Tibial nerve (tissue), 4 donors: ENCODE data around the gene POLA1. TPM values are rescaled to one million over a fixed set of nuclear protein-coding genes. Genes with fewer than 3 reads are reported as not detected.

Source experiments
- DNase-seq, 2 donors: peaks; one replicate each; pipeline ENCODE4 v3.0.0-alpha.2; 2019; ENCODE audit warnings: low spot score in 2 of 2
- H3K27ac ChIP-seq, 4 donors: fragments of 200-600 bp; sonication (generic) in 3 of 4; one replicate each; pipeline ENCODE4 v1.5.1; 2017 to 2019; ENCODE audit warnings: mild to moderate bottlenecking in 1 of 4
- H3K27me3 ChIP-seq, 2 donors: fragments of 200-600 bp; sonication (generic) in 1 of 2; one replicate each; pipeline versions ENCODE4 v1.5.1 to v1.6.0; 2017 to 2019
- H3K36me3 ChIP-seq, 3 donors: fragments of 200-600 bp; sonication (generic); one replicate each; pipeline ENCODE4 v1.5.1; 2018 to 2019
- H3K4me1 ChIP-seq, 4 donors: fragments of 200-600 bp; sonication (generic) in 3 of 4; one replicate each; pipeline ENCODE4 v1.5.1; 2017 to 2019
- H3K4me3 ChIP-seq, 4 donors: fragments of 200-600 bp; sonication (generic) in 3 of 4; one replicate each; pipeline ENCODE4 v1.5.1; 2017 to 2019; ENCODE audit warnings: mild to moderate bottlenecking in 1 of 4, moderate library complexity in 1 of 4
- H3K9me3 ChIP-seq, 4 donors: fragments of 200-600 bp; sonication (generic) in 3 of 4; one replicate each; pipeline ENCODE4 v1.5.1; 2017 to 2019
- CTCF ChIP-seq, 5 experiments: fragments of 200-600 bp in 3 of 5; fragments of 450-650 bp in 2 of 5; sonication (generic) in 3 of 5; IDR thresholded peaks; one replicate each; pipeline ENCODE4 v1.5.1; 2016 to 2019; ENCODE audit warnings: antibody characterized with exemption in 5 of 5, mild to moderate bottlenecking in 3 of 5, moderate library complexity in 2 of 5
- EP300 ChIP-seq, 2 donors: sonication (generic); formaldehyde crosslinking; IDR thresholded peaks; one replicate each; pipeline ENCODE4 v1.6.1; 2017; ENCODE audit warnings: antibody characterized with exemption in 2 of 2, mild to moderate bottlenecking in 1 of 2
- POLR2A ChIP-seq, 2 donors: fragments of 450-650 bp; IDR thresholded peaks; one replicate each; pipeline ENCODE4 v1.6.1; 2017; ENCODE audit warnings: antibody characterized with exemption in 2 of 2, mild to moderate bottlenecking in 2 of 2, moderate library complexity in 2 of 2
- WGBS, 2 donors: methylation state at CpG; one replicate each; pipeline ENCODE4 v1.1.5; 2018; 5-methylcytosine and 5-hydroxymethylcytosine counted together
- total RNA-seq, 4 donors: library from RNA; depleted of rRNA; stranded (reverse); fragments of >200 nt; gene quantifications; one replicate each; pipeline ENCODE4 v1.1.0, GENCODE V29; 2016

The POLA1 gene
- total RNA-seq, 4 donors from 2014 or later: 8.6 to 27.8 (median 13.7) TPM

- WGBS, 2 donors: 40 to 53% methylated on average over 10 of the region's 10 CpGs
- Histone ChIP-seq H3K4me1 (peaks cover 0 to 38% (median 7%) of the 10 kb centered on the region in 4 donors), H3K36me3 (no peaks in the 10 kb centered on the region), H3K27me3 (peaks cover 0 to 93% of the 10 kb centered on the region in 2 donors), H3K27ac (no peak overlapping the region), H3K9me3 (no peaks in the 10 kb centered on the region), H3K4me3 (no peak overlapping the region)
- no peak for DNase-seq
- TF ChIP-seq EP300 (IDR thresholded peaks at IDR 0.05): no peak
- no peak for TF ChIP-seq CTCF (IDR thresholded peaks at IDR 0.05)
- no peak for TF ChIP-seq POLR2A (IDR thresholded peaks at IDR 0.05)
Measured at GRCh38 chrX:25004040-25004439, 310.3 kb downstream of the POLA1 start.

DNA sequence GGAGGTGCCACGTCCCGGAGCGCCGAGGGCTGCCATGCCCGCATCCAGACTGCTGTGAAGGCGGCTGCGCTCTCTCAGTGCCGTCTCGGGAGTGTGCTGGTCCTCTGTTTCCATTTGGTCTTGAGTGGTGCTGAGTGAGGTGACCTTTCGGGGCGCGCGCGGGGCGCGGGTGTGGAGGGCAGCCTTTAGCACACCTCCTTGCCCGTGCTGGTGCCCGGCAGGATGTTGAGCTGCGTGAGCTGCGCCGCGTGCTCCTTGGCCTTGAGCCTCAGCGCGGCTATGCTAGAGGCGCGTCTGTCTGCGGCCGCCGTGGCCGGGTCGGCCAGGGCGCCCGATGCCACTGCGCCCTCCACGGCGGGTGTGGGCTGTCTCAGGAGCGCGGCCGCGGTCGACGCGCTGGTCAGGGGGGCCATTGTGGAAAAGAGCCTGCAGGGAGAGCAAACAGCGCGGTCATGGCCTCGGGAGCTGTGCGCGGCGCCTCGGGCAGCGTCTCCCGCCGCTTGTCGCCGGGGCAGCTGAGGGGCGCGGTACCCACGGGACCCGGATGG lies 310.8 kb downstream of the POLA1 start:
- peaks cover 0 to 95% of the 10 kb centered on the region in 2 donors for H3K27me3 ChIP-seq
- WGBS, 2 donors: 12 to 34% methylated on average over 10 to 59 of the region's 59 CpGs
- H3K4me1 ChIP-seq: peaks cover 0 to 38% (median 7%) of the 10 kb centered on the region in 4 donors
- no peak for DNase-seq
- H3K4me3 ChIP-seq: peak overlapping the region in 1 of 4 donors; percentile 34
- no peaks in the 10 kb centered on the region for H3K9me3 ChIP-seq
- no peak for TF ChIP-seq EP300 (IDR thresholded peaks at IDR 0.05)
- no peak for TF ChIP-seq POLR2A (IDR thresholded peaks at IDR 0.05)
- TF ChIP-seq CTCF (IDR thresholded peaks at IDR 0.05): no peak
- H3K36me3 ChIP-seq: no peaks in the 10 kb centered on the region
- no peak overlapping the region for H3K27ac ChIP-seq

- 5 to 30% methylated on average over 20 to 23 of the region's 23 CpGs for WGBS, 2 donors
- Histone ChIP-seq H3K27ac (no peak overlapping the region), H3K9me3 (no peaks in the 10 kb centered on the region), H3K36me3 (no peaks in the 10 kb centered on the region), H3K27me3 (peaks cover 0 to 95% of the 10 kb centered on the region in 2 donors), H3K4me1 (peaks cover 0 to 38% (median 7%) of the 10 kb centered on the region in 4 donors), H3K4me3 (peak overlapping the region in 1 of 4 donors; percentile 34)
- no peak for TF ChIP-seq POLR2A (IDR thresholded peaks at IDR 0.05)
- no peak for TF ChIP-seq CTCF (IDR thresholded peaks at IDR 0.05)
- no peak for TF ChIP-seq EP300 (IDR thresholded peaks at IDR 0.05)
- no peak for DNase-seq
Measured at GRCh38 chrX:25005034-25005381, 311.3 kb downstream of the POLA1 start.

DNA sequence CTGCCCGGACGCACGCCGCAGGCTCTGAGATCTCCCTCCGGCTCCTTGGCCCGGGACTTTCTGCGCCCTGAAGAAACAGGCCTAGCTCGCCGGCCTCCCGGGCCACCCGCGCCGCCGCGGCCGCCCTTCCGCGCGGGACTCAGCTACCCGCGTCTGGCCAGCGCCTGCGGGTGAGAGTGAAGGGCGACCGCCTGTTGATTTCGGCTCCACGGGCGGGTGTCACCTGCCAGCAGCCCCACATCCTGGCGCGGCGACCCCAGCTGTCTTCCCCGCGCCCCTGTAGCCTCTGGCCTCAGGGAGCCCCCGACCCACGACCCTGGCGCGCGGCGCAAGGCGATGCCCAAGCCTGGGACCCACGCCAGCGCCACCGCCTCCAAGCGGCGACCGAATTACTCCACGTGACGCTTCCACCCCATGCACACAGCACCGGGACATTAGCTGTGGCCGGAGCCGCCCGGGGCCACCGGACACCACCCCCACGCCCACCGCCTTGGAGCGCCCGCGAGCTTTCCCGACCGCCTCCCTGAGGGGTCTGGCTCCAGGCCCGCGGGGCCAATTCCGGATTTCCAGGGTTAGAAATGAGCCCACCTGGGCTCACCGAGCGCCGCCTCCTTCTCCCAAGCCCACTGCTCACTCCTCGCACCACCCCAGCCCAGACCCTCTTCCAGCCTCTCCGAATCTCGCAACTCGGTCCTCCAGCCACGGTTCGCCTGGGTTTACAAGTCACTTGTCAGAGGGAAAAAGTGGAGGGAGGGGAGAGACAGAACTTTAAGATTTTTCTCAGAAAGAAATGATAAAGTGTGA lies 311.9 kb downstream of the POLA1 start:
- H3K4me3 ChIP-seq: peak overlapping the region in 1 of 4 donors; percentile 34
- H3K27me3 ChIP-seq: peaks cover 0 to 97% of the 10 kb centered on the region in 2 donors
- no peaks in the 10 kb centered on the region for H3K9me3 ChIP-seq
- DNase-seq: no peak
- H3K27ac ChIP-seq: no peak overlapping the region
- H3K4me1 ChIP-seq: peaks cover 0 to 38% (median 7%) of the 10 kb centered on the region in 4 donors
- TF ChIP-seq EP300 (IDR thresholded peaks at IDR 0.05): no peak
- no peak for TF ChIP-seq POLR2A (IDR thresholded peaks at IDR 0.05)
- no peaks in the 10 kb centered on the region for H3K36me3 ChIP-seq
- WGBS, 2 donors: 17 to 30% methylated on average over 12 to 38 of the region's 72 CpGs

- Histone ChIP-seq H3K9me3 (no peaks in the 10 kb centered on the region), H3K4me1 (peaks cover 0 to 45% (median 7%) of the 10 kb centered on the region in 4 donors), H3K27ac (no peak overlapping the region), H3K36me3 (no peaks in the 10 kb centered on the region), H3K4me3 (no peak overlapping the region), H3K27me3 (peaks cover 0 to 98% of the 10 kb centered on the region in 2 donors)
- no peak for DNase-seq
- TF ChIP-seq CTCF (IDR thresholded peaks at IDR 0.05) (no peak), POLR2A (IDR thresholded peaks at IDR 0.05) (no peak), EP300 (IDR thresholded peaks at IDR 0.05) (no peak)
- WGBS, 2 donors: 23 to 29% methylated on average over 7 of the region's 7 CpGs
Measured at GRCh38 chrX:25006586-25007058, 312.9 kb downstream of the POLA1 start.
